ENCODE results near the gene CD82.
A peak's percentile ranks its signal among the peaks of the same experiment; 100 is the strongest.

- TF ChIP-seq POLR2AphosphoS5 (IDR thresholded peaks at IDR 0.05; ENCODE audit: insufficient read depth in 1 of 2, low read depth in 1 of 2) (peak in 1 of 2 donors; percentile 24), CTCF (IDR thresholded peaks at IDR 0.05) (no peak)
Observed at GRCh38 chr11:44592125-44592940, 26.9 kb downstream of the CD82 start.
